GM12878 (cell line): Measurements from ENCODE around the gene TMEM91.

ENCODE experiments used
- CBX3 ChIP-seq: fragments of 200-600 bp; sonication (generic); IDR thresholded peaks from 2 replicates; pipeline ENCODE4 v1.6.1; 2016; ENCODE audit warnings: low read depth, borderline replicate concordance
- CREB1 ChIP-seq: IDR thresholded peaks from 2 replicates; pipeline ENCODE4 v1.6.1; 2012; ENCODE audit warnings: low read depth, mild to moderate bottlenecking, inconsistent platforms
- JUNB ChIP-seq: IDR thresholded peaks from 2 replicates; pipeline ENCODE4 v1.6.1; 2016; ENCODE audit warnings: antibody characterized with exemption, mild to moderate bottlenecking

DNA sequence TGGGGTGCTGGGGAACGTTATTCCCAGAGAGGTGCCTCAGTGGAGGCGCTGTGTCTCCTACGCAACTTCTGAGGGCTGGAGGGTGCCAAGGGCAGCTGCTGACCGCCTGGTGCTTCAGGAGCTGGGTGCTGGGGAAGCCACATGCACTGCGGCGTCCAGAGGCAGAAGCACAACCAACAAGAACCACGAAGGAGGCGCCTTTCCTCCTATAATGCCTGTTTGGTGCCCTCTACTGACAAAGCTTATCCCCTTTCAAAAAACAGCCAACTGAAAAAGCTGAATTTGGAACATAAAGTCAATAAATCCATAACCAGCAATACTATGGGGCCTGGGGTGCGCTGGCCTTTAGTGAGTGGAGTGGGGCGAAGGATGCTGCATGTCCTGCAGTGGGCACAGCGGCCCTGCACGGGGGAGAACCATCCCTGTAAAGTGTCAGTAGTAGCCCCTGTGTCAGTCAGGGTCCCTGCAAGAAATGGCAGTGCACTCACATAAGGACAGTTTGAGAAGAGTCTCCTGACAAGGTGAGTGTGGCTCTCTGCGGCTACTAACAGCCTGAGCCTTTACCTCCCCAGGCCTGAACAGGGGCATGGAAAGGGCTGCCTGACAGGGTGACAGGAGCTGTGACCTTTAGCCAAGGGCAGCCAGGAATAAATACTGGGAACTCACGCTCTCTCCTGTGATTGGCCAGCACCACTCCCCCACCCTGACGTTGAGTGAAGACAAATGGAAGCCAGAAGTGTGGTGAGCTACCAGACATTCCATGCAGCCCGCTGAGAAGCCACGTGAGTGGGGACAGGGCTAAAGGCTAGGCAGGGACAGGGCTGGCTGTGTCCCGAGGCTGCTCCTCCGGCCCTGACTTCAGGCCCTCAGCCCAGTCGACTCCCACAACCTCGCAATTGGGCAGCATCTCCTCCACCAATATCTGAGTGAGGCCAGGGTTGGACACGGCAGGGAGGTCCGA, 55.4 kb downstream of the TMEM91 start:
- TF ChIP-seq CREB1 = no peak
- TF ChIP-seq CBX3 = no peak
- no peak for TF ChIP-seq JUNB
